Amniotic epithelial cell (primary cell): ENCODE data around the gene VOPP1.

Source experiments
- DNase-seq: peaks from one replicate; pipeline ENCODE4 v3.0.0-alpha.2; 2010; ENCODE audit warnings: low read depth

Gene VOPP1

GRCh38 chr7:55532150-55532917 lies 40.0 kb downstream of the VOPP1 start:
- no peak for DNase-seq

- no peak for DNase-seq
Observed at GRCh38 chr7:55531536-55531935, 40.8 kb downstream of the VOPP1 start.

DNA sequence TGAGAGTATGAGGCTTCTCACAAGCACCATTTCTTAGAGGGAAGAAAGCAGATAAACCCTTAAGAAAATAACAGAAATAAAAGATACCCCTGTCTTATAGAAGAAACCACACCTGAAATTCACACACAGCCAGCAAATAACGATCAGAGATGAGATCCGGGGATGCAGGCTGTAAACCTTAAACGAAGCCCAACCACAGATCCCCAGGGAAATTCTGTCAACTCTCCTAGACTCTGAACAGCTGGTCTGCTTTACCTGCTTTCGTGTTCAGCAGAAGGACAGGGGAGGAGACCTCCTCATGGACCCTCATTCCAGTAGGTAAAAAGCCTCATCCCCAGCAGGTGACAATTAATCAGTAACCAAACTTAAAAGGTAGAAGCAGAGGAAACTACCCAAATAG lies 45.0 kb downstream of the VOPP1 start:
- DNase-seq = no peak

DNA sequence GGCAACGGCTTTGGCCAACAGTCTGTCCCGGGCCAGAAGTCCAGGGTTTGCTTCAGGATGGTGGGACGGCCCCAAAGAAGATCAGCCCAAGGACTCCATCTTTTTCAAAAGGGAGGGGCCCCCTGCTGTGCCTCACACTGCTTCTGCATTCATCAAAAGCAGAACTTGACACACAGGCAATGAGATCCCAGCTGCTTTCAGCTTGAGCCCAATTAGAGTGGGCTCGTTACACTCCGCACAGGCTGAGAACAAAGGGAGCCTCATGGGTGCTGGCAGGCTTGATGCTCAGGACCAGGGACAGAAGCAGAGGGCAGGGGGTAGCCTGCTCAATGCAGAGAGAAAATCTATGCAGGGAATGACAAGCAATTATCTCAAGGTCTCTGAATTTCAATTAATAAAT lies 45.5 kb downstream of the VOPP1 start:
- no peak for DNase-seq

GRCh38 chr7:55526329-55526728 lies 46.0 kb downstream of the VOPP1 start:
- DNase-seq = no peak

GRCh38 chr7:55524558-55525310 lies 47.6 kb downstream of the VOPP1 start:
- peak; percentile 30 for DNase-seq

GRCh38 chr7:55523366-55523765 lies 48.9 kb downstream of the VOPP1 start:
- no peak for DNase-seq

- no peak for DNase-seq
Observed at GRCh38 chr7:55521917-55522902, 50.1 kb downstream of the VOPP1 start.

DNA sequence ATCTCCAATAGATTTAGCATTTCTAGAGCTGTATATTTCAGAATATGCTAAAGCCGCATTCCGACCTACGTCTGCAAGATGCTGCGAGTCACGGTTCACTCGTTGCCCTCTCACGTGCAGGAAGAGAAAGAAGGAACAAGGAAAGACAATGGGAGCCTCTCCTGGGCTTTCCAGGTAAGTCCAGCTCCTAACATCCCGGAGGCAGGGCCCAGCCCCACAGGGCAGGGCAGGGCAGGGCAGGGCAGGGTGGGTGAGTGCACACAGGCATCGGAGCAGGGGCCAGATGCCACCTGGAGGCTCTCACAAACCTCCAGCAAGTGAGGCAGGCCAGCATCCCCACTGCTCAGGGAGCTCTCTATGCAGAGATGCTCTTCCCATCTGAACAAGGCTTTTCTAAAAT lies 50.8 kb downstream of the VOPP1 start:
- DNase-seq = no peak

GRCh38 chr7:55520426-55521140 lies 51.7 kb downstream of the VOPP1 start:
- no peak for DNase-seq

DNA sequence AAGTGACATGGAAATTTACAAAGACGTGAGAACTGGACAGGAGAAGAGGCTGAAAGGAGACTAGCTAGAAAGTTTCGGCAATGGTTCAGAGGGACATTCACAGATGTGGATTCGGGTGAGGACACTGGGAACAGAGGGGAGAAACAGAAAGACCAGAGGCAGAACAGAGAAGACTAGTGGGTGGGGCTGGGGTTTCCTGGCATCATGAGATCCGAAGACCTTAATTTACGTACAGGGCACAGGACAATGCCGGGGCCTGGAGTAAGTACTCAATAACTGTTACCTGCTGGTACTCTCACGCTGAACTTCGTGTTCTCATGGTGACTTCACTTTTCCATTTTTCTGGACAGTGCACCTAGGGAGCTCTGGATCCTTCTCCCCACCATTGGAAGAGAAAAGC lies 53.5 kb downstream of the VOPP1 start:
- DNase-seq = no peak

GRCh38 chr7:55517936-55518689 lies 54.2 kb downstream of the VOPP1 start:
- no peak for DNase-seq

GRCh38 chr7:55517191-55517633 lies 55.1 kb downstream of the VOPP1 start:
- DNase-seq = no peak

DNA sequence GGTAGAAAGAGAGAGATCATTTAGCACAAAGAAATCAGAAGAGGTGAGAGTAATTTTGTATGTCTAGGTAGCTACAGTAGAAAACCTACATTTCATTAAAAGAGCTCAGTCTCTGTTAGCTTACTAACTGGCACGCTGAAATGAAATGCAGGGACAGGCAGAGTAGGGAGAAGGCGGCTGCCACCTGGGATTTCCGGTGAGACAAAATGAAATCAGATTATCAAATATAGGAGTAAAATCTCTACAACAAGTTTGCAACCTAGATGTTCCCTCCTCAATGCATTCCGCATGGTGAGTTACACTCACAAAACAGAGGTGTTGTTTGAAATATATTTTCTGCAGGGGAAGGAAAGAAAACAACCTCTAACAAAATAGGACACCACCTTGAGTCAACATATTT lies 55.9 kb downstream of the VOPP1 start:
- DNase-seq = no peak

DNA sequence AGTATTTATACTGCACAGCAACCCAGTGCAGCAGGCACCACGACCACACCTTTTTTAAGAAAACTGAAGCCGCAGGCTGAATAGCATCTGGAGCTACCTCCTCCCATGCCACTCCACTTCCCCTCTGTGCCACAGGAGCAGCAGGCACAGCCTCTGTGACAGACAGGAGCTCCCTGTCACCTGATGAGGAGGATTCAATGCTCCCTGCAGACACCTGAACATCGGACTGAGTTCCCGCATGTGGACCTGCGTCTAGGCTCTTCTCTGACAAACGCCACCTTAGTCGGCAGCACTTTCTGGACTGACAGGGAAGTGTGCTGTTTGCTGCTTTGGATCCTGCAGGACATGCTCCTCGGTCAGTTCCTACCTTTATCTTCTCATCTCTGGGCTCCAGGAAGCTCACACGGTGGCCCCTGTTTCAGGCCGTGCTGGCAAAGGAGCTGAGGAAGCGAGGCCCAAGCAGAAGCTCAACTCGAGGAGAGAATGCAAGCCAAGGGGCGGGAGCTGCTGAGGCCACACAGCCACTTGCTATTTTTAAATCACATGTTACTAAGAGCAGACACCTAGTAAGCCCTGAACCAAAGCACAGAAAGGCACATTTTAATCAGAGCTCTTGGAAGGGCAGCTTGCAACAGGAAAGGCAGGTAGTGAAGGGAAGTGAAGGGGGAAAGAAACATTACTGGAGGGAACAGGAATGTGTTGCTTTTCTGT lies 56.6 kb downstream of the VOPP1 start:
- no peak for DNase-seq

- DNase-seq = no peak
Observed at GRCh38 chr7:55514546-55515265, 57.6 kb downstream of the VOPP1 start.

- DNase-seq = no peak
Observed at GRCh38 chr7:55513868-55514267, 58.4 kb downstream of the VOPP1 start.

- no peak for DNase-seq
Observed at GRCh38 chr7:55512635-55513191, 59.6 kb downstream of the VOPP1 start.

DNA sequence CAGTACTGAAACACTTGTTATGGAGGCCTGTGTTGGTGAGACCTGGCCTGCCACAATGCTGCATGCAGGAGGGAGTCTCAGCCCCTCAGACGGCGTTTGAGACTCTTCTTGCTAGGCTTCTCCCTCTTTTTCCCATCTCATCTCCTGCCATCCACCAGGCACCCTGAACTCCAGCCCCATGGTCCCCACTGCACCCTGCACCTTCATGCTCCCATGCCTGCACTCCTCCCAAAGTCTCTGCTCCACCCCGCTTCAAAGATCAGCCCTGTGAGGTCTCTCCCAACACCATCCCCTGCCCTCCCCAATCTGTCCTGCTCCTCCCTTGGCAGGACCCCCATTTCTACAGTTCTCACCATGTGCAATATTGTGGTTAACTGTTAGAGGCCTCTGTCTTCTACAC lies 61.7 kb downstream of the VOPP1 start:
- DNase-seq = no peak
